Activated CD8-positive, alpha-beta T cell treated with anti-CD3 and anti-CD28 coated beads for 36 hours (primary cell): ENCODE results near the gene SH2D1A. TPM values are rescaled to one million over a fixed set of nuclear protein-coding genes. Genes with fewer than 3 reads are reported as not detected.

Experiments
- ATAC-seq: fragments of 200-7000 bp; cut with Tn5 transposase; one replicate; pipeline ENCODE4 v1.10.0; 2021; ENCODE audit warnings: mild to moderate bottlenecking, moderate library complexity
- CTCF ChIA-PET: fragments of 350-600 bp; sonication (Branson Sonifier 250); formaldehyde crosslinking; loops from one replicate; lab custom pipeline; 2021; ENCODE audit warnings: antibody characterized with exemption; lab: Charles Lee
- POLR2A ChIA-PET: fragments of 350-600 bp; sonication (Branson Sonifier 250); formaldehyde crosslinking; loops from one replicate; lab custom pipeline; 2021; ENCODE audit warnings: antibody characterized with exemption; lab: Charles Lee
- DNase-seq: peaks from one replicate; pipeline ENCODE4 v3.0.0-alpha.2; 2020
- H3K27ac Mint-ChIP-seq: one replicate; pipeline ENCODE4 v1.8.0; 2021; ENCODE audit warnings: mild to moderate bottlenecking, mixed read lengths
- H3K27me3 Mint-ChIP-seq: one replicate; pipeline ENCODE4 v1.8.0; 2021; ENCODE audit warnings: mixed read lengths
- H3K36me3 Mint-ChIP-seq: one replicate; pipeline ENCODE4 v1.8.0; 2021; ENCODE audit warnings: low read depth, mixed read lengths
- H3K4me1 Mint-ChIP-seq: one replicate; pipeline ENCODE4 v1.8.0; 2021; ENCODE audit warnings: low read depth, mixed read lengths
- H3K4me3 Mint-ChIP-seq: one replicate; pipeline ENCODE4 v1.8.0; 2021; ENCODE audit warnings: mild to moderate bottlenecking, moderate library complexity, mixed read lengths
- H3K9me3 Mint-ChIP-seq: one replicate; pipeline ENCODE4 v1.8.0; 2021; ENCODE audit warnings: mixed read lengths
- CTCF ChIP-seq: fragments of 200-600 bp; IDR thresholded peaks from one replicate; pipeline ENCODE4 v1.8.0; 2022; ENCODE audit warnings: antibody characterized with exemption, mild to moderate bottlenecking
- intact Hi-C: fragments of 100-400 bp; cut with micrococcal nuclease; formaldehyde crosslinking; loops from one replicate; pipeline ENCODE4 v1.10.0; 2022
- total RNA-seq, 2 experiments: library from RNA; stranded (reverse); gene quantifications; one replicate each; pipeline ENCODE4 v1.2.3, GENCODE V29; 2021

Gene SH2D1A
- total RNA-seq, 2 experiments from 2014 or later = 40.9 to 43.2 TPM

DNA sequence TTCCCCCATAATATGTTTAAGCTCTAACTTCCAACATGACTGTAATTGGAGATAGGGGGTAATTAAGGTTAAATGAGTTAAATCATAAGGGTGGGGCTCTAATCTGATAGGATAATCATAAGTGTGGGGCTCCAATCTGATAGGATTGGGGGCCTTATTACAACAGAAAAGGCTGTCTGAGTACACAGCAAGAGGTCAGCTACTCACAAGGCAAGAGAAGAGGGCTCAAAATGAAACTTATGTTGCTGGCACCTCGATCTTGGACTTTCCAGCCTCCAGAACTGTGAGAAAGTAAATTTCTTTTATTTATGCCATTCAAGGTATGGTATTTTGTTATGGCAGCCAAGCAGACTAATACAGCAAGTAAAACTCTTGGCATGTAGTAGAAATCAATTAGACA lies 16.4 kb downstream of the SH2D1A start:
- DNase-seq = no peak
- ATAC-seq = no peak
- no peak for TF ChIP-seq CTCF
- Mint-ChIP-seq H3K36me3 (peaks cover 41% of the 10 kb centered on the region), H3K9me3 (no peaks in the 10 kb centered on the region), H3K4me1 (peaks cover 51% of the 10 kb centered on the region), H3K27me3 (no peaks in the 10 kb centered on the region), H3K4me3 (peak overlapping the region; percentile 58), H3K27ac (peak overlapping the region; percentile 91)
- ChIA-PET CTCF (no interaction called here), POLR2A (interaction anchor here (0.8 to 2.8 kb wide), 3 partner anchors 9 to 105 kb away, joined by 3 to 21 read pairs (median 3); partner anchors contain the start of gene SH2D1A)
- intact Hi-C loops = no loop called here

DNA sequence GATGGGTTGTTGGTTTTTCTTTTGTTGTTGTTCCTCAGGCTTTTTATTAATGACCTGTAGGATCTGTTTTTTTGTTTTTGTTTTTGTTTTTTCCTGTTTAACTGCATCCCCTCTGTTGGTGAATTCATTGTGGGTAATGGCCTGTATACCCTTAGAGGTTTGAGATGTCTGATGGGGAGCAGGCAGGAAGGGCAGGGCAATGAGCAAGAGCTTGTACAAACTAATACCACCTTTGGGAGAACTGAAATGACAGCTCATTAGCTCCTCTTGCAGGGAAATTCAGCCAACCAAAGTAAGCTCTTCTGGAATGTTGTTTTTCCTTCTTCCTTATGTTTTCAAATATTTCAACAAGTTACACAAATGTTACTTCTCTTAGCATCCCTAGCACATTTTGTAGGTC lies 23.4 kb downstream of the SH2D1A start:
- Mint-ChIP-seq H3K9me3 (no peaks in the 10 kb centered on the region), H3K4me3 (no peak overlapping the region), H3K36me3 (peaks cover 43% of the 10 kb centered on the region), H3K27ac (peak overlapping the region; percentile 71), H3K27me3 (no peaks in the 10 kb centered on the region), H3K4me1 (peaks cover 57% of the 10 kb centered on the region)
- DNase-seq = no peak
- no peak for TF ChIP-seq CTCF
- POLR2A ChIA-PET = interaction anchor here (1.1 to 1.2 kb wide), 2 partner anchors 11 to 58 kb away, joined by 3 to 5 read pairs; no protein-coding TSS in a partner anchor
- no peak for ATAC-seq
- intact Hi-C loops = no loop called here
- CTCF ChIA-PET = interaction anchor here (1.2 to 2.0 kb wide), 2 partner anchors 146 to 159 kb away, joined by 3 to 5 read pairs; no protein-coding TSS in a partner anchor

- no peak for ATAC-seq
- ChIA-PET CTCF (interaction anchor here (1.2 kb wide), 1 partner anchor 33 kb away, joined by 4 read pairs; no protein-coding TSS in a partner anchor), POLR2A (interaction anchor here (1.2 kb wide), 1 partner anchor 26 kb away, joined by 3 read pairs; no protein-coding TSS in a partner anchor)
- intact Hi-C loops = no loop called here
- TF ChIP-seq CTCF = no peak
- no peak for DNase-seq
- Mint-ChIP-seq H3K36me3 (peaks cover 32% of the 10 kb centered on the region), H3K27me3 (no peaks in the 10 kb centered on the region), H3K27ac (no peak overlapping the region), H3K4me3 (no peak overlapping the region), H3K4me1 (peaks cover 48% of the 10 kb centered on the region), H3K9me3 (no peaks in the 10 kb centered on the region)
Observed at GRCh38 chrX:124373348-124373747, 27.0 kb downstream of the SH2D1A start.

DNA sequence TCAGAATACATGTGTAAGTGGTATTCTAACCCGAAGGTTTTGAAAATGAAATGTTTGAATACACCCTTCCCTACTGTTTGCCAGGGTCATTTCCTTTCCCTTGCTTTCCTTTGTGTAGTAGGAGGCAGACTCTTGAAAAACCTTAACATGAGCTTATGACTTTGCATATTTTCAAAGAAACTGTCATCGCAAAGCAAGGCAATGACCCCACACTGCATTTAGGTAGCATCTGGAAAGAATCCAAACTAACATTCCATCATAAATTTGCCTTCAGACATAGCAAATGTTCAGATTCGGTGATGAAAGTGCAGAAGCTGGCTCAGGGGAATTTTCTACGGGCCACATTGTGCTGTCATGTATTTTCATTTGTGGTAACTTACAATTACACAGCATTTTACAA lies 32.3 kb downstream of the SH2D1A start:
- intact Hi-C loops = no loop called here
- CTCF ChIA-PET = interaction anchor here (0.7 kb wide), 1 partner anchor 10 kb away, joined by 3 read pairs; no protein-coding TSS in a partner anchor

More for the DNA sequence above, 32.3 kb downstream of the SH2D1A start:
- Mint-ChIP-seq H3K9me3 (no peaks in the 10 kb centered on the region), H3K4me3 (no peak overlapping the region), H3K27me3 (no peaks in the 10 kb centered on the region), H3K36me3 (peaks cover 26% of the 10 kb centered on the region), H3K4me1 (peaks cover 33% of the 10 kb centered on the region), H3K27ac (no peak overlapping the region)
- no peak for TF ChIP-seq CTCF
- no peak for DNase-seq
- no peak for ATAC-seq
- POLR2A ChIA-PET = interaction anchor here (0.7 kb wide), 1 partner anchor 148 kb away, joined by 3 read pairs; no protein-coding TSS in a partner anchor
